ENCODE data around the gene ACTMAP. TPM values are rescaled to one million over a fixed set of nuclear protein-coding genes. Genes with fewer than 3 reads are reported as not detected.

Gene ACTMAP
- total and polyA plus RNA-seq, 7 donors: 5.1 to 13.3 (median 8.9) TPM

- Histone ChIP-seq H3K9me3 (no peaks in the 10 kb centered on the region), H3K36me3 (ENCODE audit: insufficient read depth in 1 of 2, low read depth in 1 of 2) (peaks cover 2 to 88% of the 10 kb centered on the region in 2 donors), H3K4me1 (no peaks in the 10 kb centered on the region), H3K27ac (no peak overlapping the region), H3K4me3 (no peak overlapping the region), H3K27me3 (ENCODE audit: insufficient read depth in 3 of 3, low read length in 2 of 3) (no peaks in the 10 kb centered on the region)
- intact Hi-C loops (cut with DNase I): no loop called here
- TF ChIP-seq, protein P1, sequence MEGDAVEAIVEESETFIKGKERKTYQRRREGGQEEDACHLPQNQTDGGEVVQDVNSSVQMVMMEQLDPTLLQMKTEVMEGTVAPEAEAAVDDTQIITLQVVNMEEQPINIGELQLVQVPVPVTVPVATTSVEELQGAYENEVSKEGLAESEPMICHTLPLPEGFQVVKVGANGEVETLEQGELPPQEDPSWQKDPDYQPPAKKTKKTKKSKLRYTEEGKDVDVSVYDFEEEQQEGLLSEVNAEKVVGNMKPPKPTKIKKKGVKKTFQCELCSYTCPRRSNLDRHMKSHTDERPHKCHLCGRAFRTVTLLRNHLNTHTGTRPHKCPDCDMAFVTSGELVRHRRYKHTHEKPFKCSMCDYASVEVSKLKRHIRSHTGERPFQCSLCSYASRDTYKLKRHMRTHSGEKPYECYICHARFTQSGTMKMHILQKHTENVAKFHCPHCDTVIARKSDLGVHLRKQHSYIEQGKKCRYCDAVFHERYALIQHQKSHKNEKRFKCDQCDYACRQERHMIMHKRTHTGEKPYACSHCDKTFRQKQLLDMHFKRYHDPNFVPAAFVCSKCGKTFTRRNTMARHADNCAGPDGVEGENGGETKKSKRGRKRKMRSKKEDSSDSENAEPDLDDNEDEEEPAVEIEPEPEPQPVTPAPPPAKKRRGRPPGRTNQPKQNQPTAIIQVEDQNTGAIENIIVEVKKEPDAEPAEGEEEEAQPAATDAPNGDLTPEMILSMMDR (IDR thresholded peaks at IDR 0.05): no peak
- WGBS, 3 donors: 96 to 97% (median 97%) methylated on average over 7 of the region's 7 CpGs
- DNase-seq: no peak
- no peak for ATAC-seq
These were observed 42.7 kb downstream of the ACTMAP start for GRCh38 chr19:40707615-40708014.

DNA sequence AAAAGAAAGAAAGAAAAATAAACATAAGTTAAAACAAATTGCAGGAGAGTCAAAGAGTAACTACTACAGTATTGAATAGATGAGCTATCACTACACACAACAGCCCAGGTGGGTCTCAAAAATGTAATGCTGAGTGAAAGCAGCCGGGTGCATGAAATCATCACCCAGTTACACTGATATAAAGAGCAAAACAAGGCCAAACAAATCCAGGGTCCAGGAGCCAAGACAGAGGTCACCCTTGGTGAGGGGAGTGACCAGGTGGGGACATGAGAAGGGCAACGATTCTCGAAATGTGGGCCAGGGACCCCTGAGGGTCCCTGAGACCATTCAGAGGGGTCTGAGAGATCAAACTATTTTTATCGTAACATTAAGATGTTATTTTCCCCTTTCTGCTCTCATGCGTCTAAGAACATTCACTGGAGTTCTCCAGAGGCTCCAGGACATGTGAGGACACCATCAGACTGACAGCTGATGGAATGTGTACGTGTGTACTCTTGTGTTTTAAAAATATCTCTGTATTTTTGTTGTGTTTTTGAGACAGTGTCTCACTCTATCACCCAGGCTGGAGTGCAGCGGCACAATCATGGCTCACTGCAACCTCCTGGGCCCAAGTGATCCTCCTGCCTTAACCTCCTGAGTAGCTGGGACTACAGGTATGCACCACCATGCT is 44.2 kb downstream of the ACTMAP start:
- DNase-seq: no peak
- TF ChIP-seq, protein P1 (IDR thresholded peaks at IDR 0.05): no peak
- intact Hi-C loops (cut with DNase I): no loop called here
- WGBS, 3 donors: 52 to 58% (median 57%) methylated on average over 7 of the region's 7 CpGs
- peak in 2 of 4 donors; percentile 31 to 50 for ATAC-seq
- Histone ChIP-seq H3K9me3 (no peaks in the 10 kb centered on the region), H3K27me3 (ENCODE audit: insufficient read depth in 3 of 3, low read length in 2 of 3) (no peaks in the 10 kb centered on the region), H3K4me3 (no peak overlapping the region), H3K27ac (peak overlapping the region; percentile 18), H3K4me1 (no peaks in the 10 kb centered on the region), H3K36me3 (ENCODE audit: insufficient read depth in 1 of 2, low read depth in 1 of 2) (peaks cover 2 to 88% of the 10 kb centered on the region in 2 donors)

DNA sequence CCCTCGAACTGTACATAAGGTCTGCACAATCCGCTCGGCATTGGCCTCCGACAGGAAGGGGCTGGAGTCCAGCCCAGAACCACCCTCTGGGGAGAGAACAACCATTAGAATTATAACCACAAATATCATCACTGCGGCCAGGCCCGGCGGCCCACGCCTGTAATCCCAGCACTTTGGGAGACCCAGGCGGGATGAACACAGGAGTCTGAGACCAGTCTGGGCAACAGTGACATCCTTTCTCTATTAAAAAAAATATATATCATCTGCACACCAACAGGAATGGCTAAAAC is 45.0 kb downstream of the ACTMAP start:
- intact Hi-C loops (cut with DNase I): no loop called here
- 77 to 79% (median 77%) methylated on average over 9 of the region's 9 CpGs for WGBS, 3 donors
- Histone ChIP-seq H3K4me1 (no peaks in the 10 kb centered on the region), H3K27me3 (ENCODE audit: insufficient read depth in 3 of 3, low read length in 2 of 3) (no peaks in the 10 kb centered on the region), H3K4me3 (no peak overlapping the region), H3K27ac (peak overlapping the region; percentile 18), H3K9me3 (no peaks in the 10 kb centered on the region), H3K36me3 (ENCODE audit: insufficient read depth in 1 of 2, low read depth in 1 of 2) (peaks cover 2 to 89% of the 10 kb centered on the region in 2 donors)
- DNase-seq (peak; percentile 65 to 81), ATAC-seq (peak in 2 of 4 donors; percentile 22 to 55)
- TF ChIP-seq, protein P1 (IDR thresholded peaks at IDR 0.05): no peak

- Histone ChIP-seq H3K9me3 (no peaks in the 10 kb centered on the region), H3K36me3 (ENCODE audit: insufficient read depth in 1 of 2, low read depth in 1 of 2) (peaks cover 2 to 88% of the 10 kb centered on the region in 2 donors), H3K27ac (no peak overlapping the region), H3K27me3 (ENCODE audit: insufficient read depth in 3 of 3, low read length in 2 of 3) (no peaks in the 10 kb centered on the region), H3K4me1 (no peaks in the 10 kb centered on the region), H3K4me3 (no peak overlapping the region)
- WGBS, 3 donors: 85 to 91% (median 88%) methylated on average over 18 of the region's 18 CpGs
- DNase-seq (no peak), ATAC-seq (peak in 2 of 4 donors; percentile 10)
- intact Hi-C loops (cut with DNase I): no loop called here
- TF ChIP-seq, protein P1 (IDR thresholded peaks at IDR 0.05): no peak
These were observed 45.6 kb downstream of the ACTMAP start for GRCh38 chr19:40704491-40705361.
